ENCODE data around the gene ZNF408. TPM values are rescaled to one million over a fixed set of nuclear protein-coding genes. Genes with fewer than 3 reads are reported as not detected.

The ZNF408 gene
- total and polyA plus RNA-seq, 2 of the 13 experiments (the other 11 are each of a cell fraction or from before 2014, with no cell fraction given): 11.2 to 12.5 TPM

DNA sequence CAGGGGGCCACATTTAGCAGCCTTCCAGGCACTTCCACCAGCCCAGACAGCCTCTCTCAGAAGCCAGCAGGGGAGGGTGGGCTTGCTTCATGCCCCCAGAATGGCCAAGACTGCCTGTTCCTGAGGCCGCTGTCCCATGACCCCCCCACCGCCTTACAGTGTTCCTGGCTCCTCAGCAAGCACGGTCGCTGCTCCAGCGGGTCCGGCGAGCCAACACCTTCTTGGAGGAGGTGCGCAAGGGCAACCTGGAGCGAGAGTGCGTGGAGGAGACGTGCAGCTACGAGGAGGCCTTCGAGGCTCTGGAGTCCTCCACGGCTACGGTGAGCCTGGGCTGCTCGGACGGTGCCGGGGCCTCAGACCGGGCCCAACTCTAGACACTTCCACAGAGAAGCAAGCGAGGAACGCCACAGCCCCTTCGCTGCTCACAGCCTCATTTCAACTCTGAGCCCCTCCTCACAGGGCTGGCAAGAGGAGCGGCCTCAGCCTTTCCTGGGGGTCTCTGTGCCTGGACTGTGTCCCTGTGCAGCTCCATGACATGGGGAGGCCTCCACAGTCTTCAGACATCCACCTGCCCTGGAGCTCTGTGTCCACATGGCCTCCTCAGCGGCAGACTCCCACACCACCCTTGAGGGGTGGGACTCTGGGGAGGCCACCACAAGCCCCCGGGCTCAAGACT lies 18.9 kb downstream of the ZNF408 start (continued):
- TF ChIP-seq, protein P1, sequence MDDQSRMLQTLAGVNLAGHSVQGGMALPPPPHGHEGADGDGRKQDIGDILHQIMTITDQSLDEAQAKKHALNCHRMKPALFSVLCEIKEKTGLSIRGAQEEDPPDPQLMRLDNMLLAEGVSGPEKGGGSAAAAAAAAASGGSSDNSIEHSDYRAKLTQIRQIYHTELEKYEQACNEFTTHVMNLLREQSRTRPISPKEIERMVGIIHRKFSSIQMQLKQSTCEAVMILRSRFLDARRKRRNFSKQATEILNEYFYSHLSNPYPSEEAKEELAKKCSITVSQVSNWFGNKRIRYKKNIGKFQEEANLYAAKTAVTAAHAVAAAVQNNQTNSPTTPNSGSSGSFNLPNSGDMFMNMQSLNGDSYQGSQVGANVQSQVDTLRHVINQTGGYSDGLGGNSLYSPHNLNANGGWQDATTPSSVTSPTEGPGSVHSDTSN (CRISPR knock-in tag; IDR thresholded peaks at IDR 0.05; ENCODE audit: borderline replicate concordance): no peak
- TF ChIP-seq, protein P2, sequence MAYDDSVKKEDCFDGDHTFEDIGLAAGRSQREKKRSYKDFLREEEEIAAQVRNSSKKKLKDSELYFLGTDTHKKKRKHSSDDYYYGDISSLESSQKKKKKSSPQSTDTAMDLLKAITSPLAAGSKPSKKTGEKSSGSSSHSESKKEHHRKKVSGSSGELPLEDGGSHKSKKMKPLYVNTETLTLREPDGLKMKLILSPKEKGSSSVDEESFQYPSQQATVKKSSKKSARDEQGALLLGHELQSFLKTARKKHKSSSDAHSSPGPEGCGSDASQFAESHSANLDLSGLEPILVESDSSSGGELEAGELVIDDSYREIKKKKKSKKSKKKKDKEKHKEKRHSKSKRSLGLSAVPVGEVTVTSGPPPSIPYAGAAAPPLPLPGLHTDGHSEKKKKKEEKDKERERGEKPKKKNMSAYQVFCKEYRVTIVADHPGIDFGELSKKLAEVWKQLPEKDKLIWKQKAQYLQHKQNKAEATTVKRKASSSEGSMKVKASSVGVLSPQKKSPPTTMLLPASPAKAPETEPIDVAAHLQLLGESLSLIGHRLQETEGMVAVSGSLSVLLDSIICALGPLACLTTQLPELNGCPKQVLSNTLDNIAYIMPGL (CRISPR knock-in tag; IDR thresholded peaks at IDR 0.05; ENCODE audit: borderline replicate concordance in 1 of 2, low read depth in 1 of 2): peak; percentile 13 to 82; a peak in 2 of 4 replicates
- TF ChIP-seq MEIS1 (CRISPR knock-in tag; IDR thresholded peaks at IDR 0.05; ENCODE audit: borderline replicate concordance) (no peak), ZNF337 (CRISPR knock-in tag; IDR thresholded peaks at IDR 0.05; ENCODE audit: borderline replicate concordance, low read depth) (0 out of 2 replicates have a peak, but pooled peaks have one; percentile 21), ZSCAN12 (CRISPR knock-in tag; IDR thresholded peaks at IDR 0.05) (no peak), BCL6 (CRISPR knock-in tag; IDR thresholded peaks at IDR 0.05) (no peak), ZNF230 (CRISPR knock-in tag; IDR thresholded peaks at IDR 0.05) (no peak), GATAD1 (CRISPR knock-in tag; IDR thresholded peaks at IDR 0.05) (0 out of 2 replicates have a peak, but pooled peaks have one; percentile 6), GLI4 (CRISPR knock-in tag; IDR thresholded peaks at IDR 0.05; ENCODE audit: borderline replicate concordance) (no peak), XBP1 (CRISPR knock-in tag; IDR thresholded peaks at IDR 0.05) (no peak), ZFP36 (IDR thresholded peaks at IDR 0.05; ENCODE audit: borderline replicate concordance, low read depth, low read length, partially characterized antibody) (no peak)
- TF ChIP-seq, protein P3, sequence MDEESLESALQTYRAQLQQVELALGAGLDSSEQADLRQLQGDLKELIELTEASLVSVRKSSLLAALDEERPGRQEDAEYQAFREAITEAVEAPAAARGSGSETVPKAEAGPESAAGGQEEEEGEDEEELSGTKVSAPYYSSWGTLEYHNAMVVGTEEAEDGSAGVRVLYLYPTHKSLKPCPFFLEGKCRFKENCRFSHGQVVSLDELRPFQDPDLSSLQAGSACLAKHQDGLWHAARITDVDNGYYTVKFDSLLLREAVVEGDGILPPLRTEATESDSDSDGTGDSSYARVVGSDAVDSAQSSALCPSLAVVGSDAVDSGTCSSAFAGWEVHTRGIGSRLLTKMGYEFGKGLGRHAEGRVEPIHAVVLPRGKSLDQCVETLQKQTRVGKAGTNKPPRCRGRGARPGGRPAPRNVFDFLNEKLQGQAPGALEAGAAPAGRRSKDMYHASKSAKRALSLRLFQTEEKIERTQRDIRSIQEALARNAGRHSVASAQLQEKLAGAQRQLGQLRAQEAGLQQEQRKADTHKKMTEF (CRISPR knock-in tag; IDR thresholded peaks at IDR 0.05): peak; percentile 4; the same call in 1 of the 2 replicates
- TF ChIP-seq, protein P4, sequence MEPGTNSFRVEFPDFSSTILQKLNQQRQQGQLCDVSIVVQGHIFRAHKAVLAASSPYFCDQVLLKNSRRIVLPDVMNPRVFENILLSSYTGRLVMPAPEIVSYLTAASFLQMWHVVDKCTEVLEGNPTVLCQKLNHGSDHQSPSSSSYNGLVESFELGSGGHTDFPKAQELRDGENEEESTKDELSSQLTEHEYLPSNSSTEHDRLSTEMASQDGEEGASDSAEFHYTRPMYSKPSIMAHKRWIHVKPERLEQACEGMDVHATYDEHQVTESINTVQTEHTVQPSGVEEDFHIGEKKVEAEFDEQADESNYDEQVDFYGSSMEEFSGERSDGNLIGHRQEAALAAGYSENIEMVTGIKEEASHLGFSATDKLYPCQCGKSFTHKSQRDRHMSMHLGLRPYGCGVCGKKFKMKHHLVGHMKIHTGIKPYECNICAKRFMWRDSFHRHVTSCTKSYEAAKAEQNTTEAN (CRISPR knock-in tag; conservative IDR thresholded peaks at IDR 0.05): no peak
- TF ChIP-seq, protein P5, sequence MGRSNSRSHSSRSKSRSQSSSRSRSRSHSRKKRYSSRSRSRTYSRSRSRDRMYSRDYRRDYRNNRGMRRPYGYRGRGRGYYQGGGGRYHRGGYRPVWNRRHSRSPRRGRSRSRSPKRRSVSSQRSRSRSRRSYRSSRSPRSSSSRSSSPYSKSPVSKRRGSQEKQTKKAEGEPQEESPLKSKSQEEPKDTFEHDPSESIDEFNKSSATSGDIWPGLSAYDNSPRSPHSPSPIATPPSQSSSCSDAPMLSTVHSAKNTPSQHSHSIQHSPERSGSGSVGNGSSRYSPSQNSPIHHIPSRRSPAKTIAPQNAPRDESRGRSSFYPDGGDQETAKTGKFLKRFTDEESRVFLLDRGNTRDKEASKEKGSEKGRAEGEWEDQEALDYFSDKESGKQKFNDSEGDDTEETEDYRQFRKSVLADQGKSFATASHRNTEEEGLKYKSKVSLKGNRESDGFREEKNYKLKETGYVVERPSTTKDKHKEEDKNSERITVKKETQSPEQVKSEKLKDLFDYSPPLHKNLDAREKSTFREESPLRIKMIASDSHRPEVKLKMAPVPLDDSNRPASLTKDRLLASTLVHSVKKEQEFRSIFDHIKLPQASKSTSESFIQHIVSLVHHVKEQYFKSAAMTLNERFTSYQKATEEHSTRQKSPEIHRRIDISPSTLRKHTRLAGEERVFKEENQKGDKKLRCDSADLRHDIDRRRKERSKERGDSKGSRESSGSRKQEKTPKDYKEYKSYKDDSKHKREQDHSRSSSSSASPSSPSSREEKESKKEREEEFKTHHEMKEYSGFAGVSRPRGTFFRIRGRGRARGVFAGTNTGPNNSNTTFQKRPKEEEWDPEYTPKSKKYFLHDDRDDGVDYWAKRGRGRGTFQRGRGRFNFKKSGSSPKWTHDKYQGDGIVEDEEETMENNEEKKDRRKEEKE (IDR thresholded peaks at IDR 0.05): no peak
- TF ChIP-seq, protein P6, sequence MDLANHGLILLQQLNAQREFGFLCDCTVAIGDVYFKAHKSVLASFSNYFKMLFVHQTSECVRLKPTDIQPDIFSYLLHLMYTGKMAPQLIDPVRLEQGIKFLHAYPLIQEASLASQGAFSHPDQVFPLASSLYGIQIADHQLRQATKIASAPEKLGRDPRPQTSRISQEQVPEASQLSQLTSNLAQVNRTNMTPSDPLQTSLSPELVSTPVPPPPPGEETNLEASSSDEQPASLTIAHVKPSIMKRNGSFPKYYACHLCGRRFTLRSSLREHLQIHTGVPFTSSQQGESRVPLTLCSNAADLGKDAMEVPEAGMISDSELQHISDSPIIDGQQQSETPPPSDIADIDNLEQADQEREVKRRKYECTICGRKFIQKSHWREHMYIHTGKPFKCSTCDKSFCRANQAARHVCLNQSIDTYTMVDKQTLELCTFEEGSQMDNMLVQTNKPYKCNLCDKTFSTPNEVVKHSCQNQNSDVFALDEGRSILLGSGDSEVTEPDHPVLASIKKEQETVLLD (CRISPR knock-in tag; IDR thresholded peaks at IDR 0.05; ENCODE audit: low read depth): 0 out of 2 replicates have a peak, but pooled peaks have one; percentile 1
